HepG2 (cell line): ENCODE results near the gene GDF7. TPM values are rescaled to one million over a fixed set of nuclear protein-coding genes. Genes with fewer than 3 reads are reported as not detected.

Experiments used
- AKNA ChIP-seq: sonication (generic); formaldehyde crosslinking; IDR thresholded peaks from 2 replicates; pipeline ENCODE4 v1.4.0; 2020; ENCODE audit warnings: missing genetic modification reagents, borderline replicate concordance
- EZH2 ChIP-seq: conservative IDR thresholded peaks from 2 replicates; pipeline ENCODE4 v1.6.1; 2012; ENCODE audit warnings: mild to moderate bottlenecking, low read depth, low read length, moderate library complexity
- GTF2F1 ChIP-seq: fragments of 150-350 bp; IDR thresholded peaks from 2 replicates; pipeline ENCODE4 v1.6.1; 2014; ENCODE audit warnings: low read length
- HNRNPLL ChIP-seq: fragments of 200-400 bp; formaldehyde crosslinking; IDR thresholded peaks from 2 replicates; pipeline ENCODE4 v1.6.1; 2017; ENCODE audit warnings: mild to moderate bottlenecking, low read depth, low read length; ENCODE audit not compliant: poor library complexity, severe bottlenecking
- HOXA7 ChIP-seq: sonication (generic); formaldehyde crosslinking; IDR thresholded peaks from 2 replicates; pipeline ENCODE4 v1.8.1; 2022; ENCODE audit warnings: mild to moderate bottlenecking, missing genetic modification reagents, moderate library complexity
- LRRFIP1 ChIP-seq: sonication (generic); formaldehyde crosslinking; conservative IDR thresholded peaks from 2 replicates; pipeline ENCODE4 v1.4.0; 2020; ENCODE audit warnings: missing genetic modification reagents
- MEIS1 ChIP-seq: sonication (generic); formaldehyde crosslinking; IDR thresholded peaks from 2 replicates; pipeline ENCODE4 v1.9.0; 2021; ENCODE audit warnings: mild to moderate bottlenecking, missing genetic modification reagents, moderate library complexity, borderline replicate concordance
- ZNF280D ChIP-seq: sonication (generic); formaldehyde crosslinking; IDR thresholded peaks from 2 replicates; pipeline ENCODE4 v1.5.1; 2020; ENCODE audit warnings: mild to moderate bottlenecking, missing genetic modification reagents
- ZNF33B ChIP-seq: sonication (generic); formaldehyde crosslinking; IDR thresholded peaks from 2 replicates; pipeline ENCODE4 v1.5.1; 2020; ENCODE audit warnings: mild to moderate bottlenecking, missing genetic modification reagents
- polyA plus RNA-seq, 8 experiments: library from polyadenylated mRNA; depleted of rRNA in 3 of 8; stranded (reverse) in 7 of 8; unstranded in 1 of 8; fragments of >200 nt; fragmentation: Illumina TruSeq in 4 of 8; extraction: Trizol in 4 of 8; gene quantifications; 2 replicates each; pipeline versions ENCODE4 v1.2.1 to v1.2.3, GENCODE V29; 2011 to 2016; ENCODE audit warnings: low read depth in 4 of 8, missing spikeins in 1 of 8, mixed read lengths in 1 of 8; ENCODE audit not compliant: insufficient read depth in 1 of 8
- total RNA-seq, 5 experiments: library from RNA; depleted of rRNA; stranded (reverse); fragments of >200 nt; fragmentation: Illumina TruSeq; extraction: Trizol; gene quantifications; 2 replicates each; pipeline ENCODE4 v1.2.3, GENCODE V29; 2016; ENCODE audit warnings: low read depth in 1 of 5

GDF7 gene
- total and polyA plus RNA-seq, 2 of the 13 experiments (the other 11 are each of a cell fraction or from before 2014, with no cell fraction given), result 1.6 to 15.0 TPM

GRCh38 chr2:20666304-20667150, at the start of gene GDF7 (continued):
- TF ChIP-seq AKNA (CRISPR knock-in tag) (no peak), LRRFIP1 (CRISPR knock-in tag) (no peak), MEIS1 (CRISPR knock-in tag) (peak; percentile 41; the same call in 1 of the 2 replicates), GTF2F1 (no peak), EZH2 (0 out of 2 replicates have a peak, but pooled peaks have one; percentile 58), ZNF33B (no peak), ZNF280D (0 out of 2 replicates have a peak, but pooled peaks have one; percentile 23), HOXA7 (CRISPR knock-in tag) (peak; percentile 57; the same call in 1 of the 2 replicates), HNRNPLL (peak; percentile 94)
